Spinal cord (tissue), 10 donors: ENCODE results near the gene DTNB. TPM values are rescaled to one million over a fixed set of nuclear protein-coding genes. Genes with fewer than 3 reads are reported as not detected.
A peak's percentile ranks its signal among the peaks of the same experiment; 100 is the strongest.

Source experiments
- DNase-seq, 6 donors: peaks; one replicate each; pipeline versions ENCODE4 v3.0.0 to v3.0.0-alpha.2; 2013 to 2015; ENCODE audit warnings: low spot score in 6 of 6, low read depth in 4 of 6
- H3K27ac ChIP-seq: one replicate; pipeline ENCODE4 v1.5.1; 2013; ENCODE audit warnings: low read depth, low read length, control low read depth
- H3K27me3 ChIP-seq: one replicate; pipeline ENCODE4 v1.6.1; 2013; ENCODE audit warnings: low read length; ENCODE audit not compliant: control insufficient read depth, insufficient read depth
- H3K36me3 ChIP-seq: one replicate; pipeline ENCODE4 v1.6.1; 2013; ENCODE audit warnings: low read length; ENCODE audit not compliant: control insufficient read depth, insufficient read depth
- H3K4me1 ChIP-seq: one replicate; pipeline ENCODE4 v1.6.1; 2013; ENCODE audit warnings: low read length; ENCODE audit not compliant: control insufficient read depth, insufficient read depth
- H3K4me3 ChIP-seq: one replicate; pipeline ENCODE4 v1.5.1; 2013; ENCODE audit warnings: low read depth, low read length, control low read depth
- H3K9me3 ChIP-seq: one replicate; pipeline ENCODE4 v1.6.1; 2013; ENCODE audit warnings: low read length; ENCODE audit not compliant: control insufficient read depth, insufficient read depth
- WGBS: methylation state at CpG from one replicate; pipeline ENCODE4 v1.1.5; 2013; ENCODE audit warnings: missing lambda C conversion rate; ENCODE audit not compliant: insufficient coverage; 5-methylcytosine and 5-hydroxymethylcytosine counted together
- polyA plus RNA-seq, 2 donors: library from polyadenylated mRNA; unstranded; fragments of 120-200 nt; gene quantifications; one replicate each; pipeline ENCODE4 v1.2.1, GENCODE V29; 2013; ENCODE audit not compliant: insufficient read length in 2 of 2
- total RNA-seq, 2 donors: library from RNA; depleted of rRNA in 1 of 2; stranded (reverse); fragments of 120-200 nt in 1 of 2; fragments of >200 nt in 1 of 2; gene quantifications; one replicate each; pipeline versions ENCODE4 v1.2.3 to v1.2.4, GENCODE V29; 2013 to 2014
- donor health status: healthy.

The DTNB gene
- total and polyA plus RNA-seq, 4 donors = 21.1 to 50.8 (median 34.5) TPM

DNA sequence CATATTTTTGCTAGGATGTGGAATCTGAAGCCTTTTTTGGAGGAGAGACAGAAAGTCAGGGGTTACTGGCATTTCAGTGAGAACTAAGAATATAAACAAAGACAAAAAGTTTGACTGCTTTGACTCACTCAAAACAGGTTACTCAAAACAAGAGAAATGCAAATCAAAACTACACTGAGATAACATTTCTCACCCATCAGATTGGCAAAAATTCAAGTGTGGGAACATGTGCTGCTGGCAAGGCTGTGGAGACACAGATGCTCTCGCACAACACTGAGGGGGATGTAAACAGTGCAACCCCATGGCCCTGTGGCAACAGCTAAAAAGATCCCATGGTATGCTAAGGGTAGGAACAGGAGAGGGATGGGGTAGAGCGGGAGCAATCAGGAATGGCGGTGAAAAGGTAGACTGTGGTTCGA lies 86.6 kb downstream of the DTNB start:
- H3K27ac ChIP-seq = no peak overlapping the region
- WGBS = 68% methylated on average over 4 of the region's 4 CpGs
- peak in 2 of 6 donors; percentile 39 to 84 for DNase-seq

DNA sequence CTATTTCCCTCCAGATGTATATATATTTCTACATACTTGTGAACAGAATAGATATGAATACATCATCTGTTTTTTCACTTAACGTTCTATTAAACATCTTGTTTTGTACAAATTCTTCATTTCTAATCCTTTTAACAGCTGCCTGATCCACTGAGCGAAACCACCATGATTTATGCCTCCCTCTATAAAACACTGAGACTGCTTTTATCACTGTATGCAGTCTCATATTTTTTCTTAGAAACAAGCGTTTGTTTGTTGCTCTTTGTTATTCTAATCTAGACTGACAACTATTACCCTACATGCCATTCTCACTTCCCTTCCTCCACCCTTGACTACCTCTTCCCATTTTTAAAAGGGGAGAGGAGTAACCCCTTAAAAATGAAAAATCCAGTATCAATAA lies 88.2 kb downstream of the DTNB start:
- 40% methylated on average over 1 of the region's 3 CpGs for WGBS
- peaks cover 6% of the 10 kb centered on the region for H3K4me1 ChIP-seq
- peak in 1 of 6 donors; percentile 22 for DNase-seq
- H3K9me3 ChIP-seq = no peaks in the 10 kb centered on the region
- no peaks in the 10 kb centered on the region for H3K27me3 ChIP-seq
- H3K36me3 ChIP-seq = peaks cover 4% of the 10 kb centered on the region
- H3K27ac ChIP-seq = no peak overlapping the region
- H3K4me3 ChIP-seq = no peak overlapping the region

More for the DNA sequence above, 86.6 kb downstream of the DTNB start:
- H3K4me3 ChIP-seq = no peak overlapping the region
- H3K27me3 ChIP-seq = no peaks in the 10 kb centered on the region
- H3K9me3 ChIP-seq = no peaks in the 10 kb centered on the region
- H3K4me1 ChIP-seq = peaks cover 8% of the 10 kb centered on the region
- H3K36me3 ChIP-seq = peaks cover 11% of the 10 kb centered on the region

DNA sequence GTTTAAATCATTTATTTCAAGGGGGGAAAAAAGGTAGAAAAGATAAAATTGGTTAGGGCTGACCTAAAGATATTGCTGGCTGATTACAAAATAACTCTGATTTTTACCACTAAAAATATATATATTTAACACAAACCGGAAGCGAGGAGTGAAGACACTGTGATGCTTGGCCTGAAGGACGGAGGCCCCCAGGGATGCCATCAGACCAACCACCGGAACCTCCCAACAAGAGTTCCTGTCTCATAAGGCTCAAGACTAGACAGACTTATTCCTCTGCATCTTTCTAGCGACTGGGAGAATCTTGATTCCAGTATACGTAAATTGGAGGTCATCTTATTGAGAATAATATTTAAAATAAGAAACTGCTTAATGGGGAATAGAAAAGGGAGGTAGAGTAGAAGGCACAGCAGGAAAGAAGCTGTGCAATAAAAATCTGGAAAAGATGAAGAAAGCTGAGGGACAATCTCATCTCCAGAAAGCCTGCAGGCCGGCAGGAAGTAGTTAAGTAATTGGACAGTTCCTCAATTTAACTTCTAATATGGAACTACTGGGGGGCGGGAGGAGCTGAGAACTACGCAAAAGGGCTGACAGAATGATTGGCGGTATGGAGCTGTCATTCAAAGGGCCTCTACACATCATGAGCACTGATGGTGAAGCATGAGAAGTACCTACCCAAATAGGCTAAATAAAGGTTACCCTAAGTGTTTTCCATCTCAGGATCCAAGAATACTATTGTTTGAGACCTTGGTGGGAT lies 91.1 kb downstream of the DTNB start:
- Histone ChIP-seq H3K27ac (no peak overlapping the region), H3K4me3 (no peak overlapping the region), H3K36me3 (no peaks in the 10 kb centered on the region), H3K4me1 (peaks cover 4% of the 10 kb centered on the region), H3K27me3 (no peaks in the 10 kb centered on the region), H3K9me3 (no peaks in the 10 kb centered on the region)
- WGBS = 96% methylated on average over 5 of the region's 10 CpGs
- no peak for DNase-seq

DNA sequence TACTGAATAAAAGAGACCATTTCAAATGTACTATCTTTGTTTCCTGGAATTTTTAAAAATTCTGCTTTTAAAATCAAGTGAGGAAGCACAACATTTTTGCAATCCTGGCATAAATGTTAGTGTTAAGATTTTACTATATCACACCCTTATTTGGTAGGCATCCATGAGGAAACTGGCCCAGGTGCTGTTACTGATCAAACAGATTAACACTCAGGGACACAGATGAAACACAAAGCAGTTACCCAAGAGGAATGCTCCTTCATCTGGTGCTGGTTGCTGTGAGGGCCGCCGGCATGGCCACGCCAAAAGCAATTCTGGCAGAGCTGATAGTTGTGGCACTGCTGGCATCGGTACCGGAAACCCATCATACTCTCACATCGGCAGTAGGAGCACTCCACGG lies 96.8 kb downstream of the DTNB start:
- Histone ChIP-seq H3K27ac (no peak overlapping the region), H3K27me3 (no peaks in the 10 kb centered on the region), H3K4me1 (no peaks in the 10 kb centered on the region), H3K9me3 (no peaks in the 10 kb centered on the region), H3K36me3 (peaks cover 4% of the 10 kb centered on the region), H3K4me3 (no peak overlapping the region)
- DNase-seq = peak in 1 of 6 donors; percentile 34
- 93% methylated on average over 3 of the region's 7 CpGs for WGBS

DNA sequence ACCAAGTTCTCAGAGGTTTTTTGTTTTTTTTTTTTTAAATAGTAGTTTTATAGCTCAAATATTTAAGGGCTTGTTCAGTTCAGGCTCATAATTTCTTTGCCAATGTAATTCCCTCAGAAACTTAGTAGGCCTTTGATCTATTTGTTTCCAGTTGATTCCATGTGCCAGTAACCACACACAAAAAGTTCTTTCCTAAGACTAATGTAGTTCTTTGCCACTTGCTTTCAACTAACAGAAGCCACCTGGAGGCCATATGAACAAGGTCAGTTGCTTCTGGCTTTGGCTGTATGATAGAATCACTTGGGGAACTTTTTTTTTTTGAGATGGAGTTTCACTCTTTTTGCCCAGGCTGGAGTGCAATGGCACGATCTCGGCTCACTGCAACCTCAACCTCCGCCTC lies 100.7 kb downstream of the DTNB start:
- Histone ChIP-seq H3K9me3 (no peaks in the 10 kb centered on the region), H3K4me1 (no peaks in the 10 kb centered on the region), H3K36me3 (peaks cover 4% of the 10 kb centered on the region), H3K4me3 (no peak overlapping the region), H3K27me3 (no peaks in the 10 kb centered on the region), H3K27ac (no peak overlapping the region)
- 100% methylated on average over 3 of the region's 3 CpGs for WGBS
- DNase-seq = no peak

DNA sequence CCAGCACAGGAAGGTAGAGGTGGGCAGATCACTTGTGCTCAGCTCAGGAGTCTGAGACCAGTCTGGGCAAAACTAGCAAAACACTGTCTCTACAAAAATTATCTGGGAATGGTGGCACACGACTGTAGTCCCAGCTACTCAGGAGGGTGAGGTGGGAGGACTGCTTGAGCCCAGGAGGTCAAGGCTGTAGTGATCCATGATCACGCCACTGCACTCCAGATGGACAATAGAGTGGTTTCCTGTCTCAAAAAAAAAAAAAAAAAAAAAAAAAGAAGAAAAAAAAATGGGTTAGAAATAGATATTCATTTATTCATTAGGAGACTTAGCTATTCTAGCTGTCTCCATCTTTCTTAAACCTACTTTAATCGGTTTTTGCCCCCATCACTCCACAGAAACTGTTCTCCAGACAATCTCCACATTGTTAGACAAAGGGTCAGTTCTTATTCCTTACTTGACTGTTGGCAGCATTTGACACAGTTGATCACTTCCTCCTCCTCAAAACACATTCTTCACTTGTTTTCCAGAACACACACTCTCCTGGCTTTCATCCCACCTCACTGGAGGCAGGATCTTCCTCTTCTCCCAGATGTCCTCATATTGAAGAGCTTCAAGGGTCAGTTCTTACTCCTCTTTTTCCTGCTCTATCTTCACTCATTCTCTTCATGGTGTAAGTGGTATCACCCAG lies 103.1 kb downstream of the DTNB start:
- Histone ChIP-seq H3K9me3 (no peaks in the 10 kb centered on the region), H3K36me3 (no peaks in the 10 kb centered on the region), H3K4me1 (no peaks in the 10 kb centered on the region), H3K4me3 (no peak overlapping the region), H3K27ac (no peak overlapping the region), H3K27me3 (no peaks in the 10 kb centered on the region)
- peak in 1 of 6 donors; percentile 36 for DNase-seq
- 79% methylated on average over 2 of the region's 3 CpGs for WGBS

DNA sequence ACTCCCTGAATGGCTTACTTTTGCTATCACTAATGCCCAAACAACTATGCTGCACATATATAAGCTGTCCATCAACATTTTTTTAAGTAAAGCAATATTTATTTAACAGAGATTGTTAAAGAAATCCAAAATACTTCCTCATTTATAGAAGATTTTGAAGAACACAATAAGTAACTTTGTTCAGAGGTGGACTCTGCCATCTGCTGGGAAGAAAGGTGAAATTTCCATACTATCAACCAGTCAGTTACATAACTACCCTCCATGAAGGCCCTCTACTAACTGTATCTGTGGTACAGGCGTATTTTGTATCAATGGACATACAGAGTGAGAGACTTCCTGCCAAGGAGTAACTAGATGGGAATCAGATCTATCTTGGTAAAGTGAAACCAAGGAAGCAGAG lies 106.0 kb downstream of the DTNB start:
- WGBS = no CpG with 5 or more reads among the region's 1 CpG
- peak in 4 of 6 donors; percentile 22 to 74 (median 39) for DNase-seq
- H3K27ac ChIP-seq = no peak overlapping the region

DNA sequence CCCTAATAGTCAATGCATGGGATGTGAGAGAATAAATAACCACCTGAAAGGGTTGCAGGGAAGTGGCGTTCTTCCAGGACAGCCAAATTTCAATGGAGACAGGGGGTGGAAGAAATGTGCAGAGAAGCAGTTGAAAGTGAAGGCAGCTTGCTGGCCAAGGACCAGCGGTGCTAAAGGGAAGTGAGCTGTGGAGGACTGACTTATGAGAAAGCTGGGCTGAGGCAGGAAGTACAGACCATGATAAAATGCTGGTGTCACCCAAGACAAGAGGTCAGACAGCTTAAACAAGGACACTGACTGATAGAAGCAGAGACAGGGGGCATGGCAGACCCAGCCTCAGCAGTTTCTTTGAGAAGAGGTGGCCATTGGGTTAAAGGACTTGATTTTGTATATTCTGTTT lies 106.7 kb downstream of the DTNB start:
- DNase-seq = peak in 2 of 6 donors; percentile 9 to 38
- H3K36me3 ChIP-seq = no peaks in the 10 kb centered on the region
- H3K9me3 ChIP-seq = no peaks in the 10 kb centered on the region
- H3K4me3 ChIP-seq = no peak overlapping the region
- no peak overlapping the region for H3K27ac ChIP-seq
- WGBS = 46% methylated on average over 2 of the region's 2 CpGs
- H3K4me1 ChIP-seq = no peaks in the 10 kb centered on the region
- no peaks in the 10 kb centered on the region for H3K27me3 ChIP-seq

More for the DNA sequence above, 106.0 kb downstream of the DTNB start:
- Histone ChIP-seq H3K4me1 (no peaks in the 10 kb centered on the region), H3K9me3 (no peaks in the 10 kb centered on the region), H3K27me3 (no peaks in the 10 kb centered on the region), H3K36me3 (no peaks in the 10 kb centered on the region), H3K4me3 (no peak overlapping the region)

DNA sequence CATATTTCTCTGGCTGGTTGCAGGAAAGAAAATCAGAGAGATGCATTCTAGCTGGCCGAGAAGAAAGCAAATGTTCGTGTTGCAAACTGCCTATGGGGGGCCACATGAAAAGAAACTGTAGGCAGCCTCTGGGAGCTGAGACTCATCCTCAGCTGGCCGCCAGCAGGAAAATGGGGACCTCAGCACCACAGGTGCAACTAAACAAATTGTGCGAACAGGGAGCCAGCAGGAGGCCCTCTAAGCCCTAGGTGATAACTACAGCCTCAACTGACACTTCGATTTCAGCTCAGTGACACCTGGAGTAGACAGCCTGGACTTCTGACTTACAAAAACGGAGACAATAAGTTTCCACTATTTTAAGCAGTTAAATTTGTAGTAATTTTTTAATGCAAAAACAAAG lies 107.3 kb downstream of the DTNB start:
- no peaks in the 10 kb centered on the region for H3K27me3 ChIP-seq
- H3K4me1 ChIP-seq = no peaks in the 10 kb centered on the region
- WGBS = 71% methylated on average over 5 of the region's 6 CpGs
- H3K9me3 ChIP-seq = no peaks in the 10 kb centered on the region
- H3K4me3 ChIP-seq = no peak overlapping the region
- no peak for DNase-seq
- no peak overlapping the region for H3K27ac ChIP-seq
- H3K36me3 ChIP-seq = no peaks in the 10 kb centered on the region
